Stomach smooth muscle (tissue), 2 donors: ENCODE data around the gene HELB.

Experiments used
- H3K27ac ChIP-seq: one replicate; pipeline ENCODE4 v1.7.0; 2013; ENCODE audit warnings: mild to moderate bottlenecking, low read length, inconsistent platforms
- H3K27me3 ChIP-seq, 2 donors: one replicate each; pipeline ENCODE4 v1.7.0; 2013; ENCODE audit warnings: low read length in 2 of 2; ENCODE audit not compliant: insufficient read depth in 2 of 2, control insufficient read depth in 1 of 2
- H3K36me3 ChIP-seq, 2 donors: one replicate each; pipeline ENCODE4 v1.7.0; 2013; ENCODE audit warnings: low read length in 2 of 2; ENCODE audit not compliant: control insufficient read depth in 2 of 2, insufficient read depth in 2 of 2
- H3K4me1 ChIP-seq: one replicate; pipeline ENCODE4 v1.7.0; 2013; ENCODE audit warnings: low read length; ENCODE audit not compliant: control insufficient read depth, insufficient read depth
- H3K4me3 ChIP-seq, 2 donors: one replicate each; pipeline ENCODE4 v1.7.0; 2013; ENCODE audit warnings: low read length in 2 of 2
- H3K9ac ChIP-seq, 2 donors: one replicate each; pipeline ENCODE4 v1.7.0; 2013; ENCODE audit warnings: low read length in 2 of 2, mild to moderate bottlenecking in 1 of 2
- H3K9me3 ChIP-seq, 2 donors: one replicate each; pipeline ENCODE4 v1.7.0; 2013; ENCODE audit warnings: low read length in 2 of 2; ENCODE audit not compliant: control insufficient read depth in 2 of 2
- donor health status: healthy.
- donor health status: Pancreatic carcinoma.

HELB gene

GRCh38 chr12:66275040-66275439 is 27.3 kb upstream of the HELB start:
- Histone ChIP-seq H3K36me3 (no peaks in the 10 kb centered on the region), H3K4me3 (no peak overlapping the region), H3K9ac (no peak overlapping the region), H3K4me1 (no peaks in the 10 kb centered on the region), H3K9me3 (no peaks in the 10 kb centered on the region), H3K27ac (no peak overlapping the region), H3K27me3 (peaks cover 0 to 2% of the 10 kb centered on the region in 2 donors)

DNA sequence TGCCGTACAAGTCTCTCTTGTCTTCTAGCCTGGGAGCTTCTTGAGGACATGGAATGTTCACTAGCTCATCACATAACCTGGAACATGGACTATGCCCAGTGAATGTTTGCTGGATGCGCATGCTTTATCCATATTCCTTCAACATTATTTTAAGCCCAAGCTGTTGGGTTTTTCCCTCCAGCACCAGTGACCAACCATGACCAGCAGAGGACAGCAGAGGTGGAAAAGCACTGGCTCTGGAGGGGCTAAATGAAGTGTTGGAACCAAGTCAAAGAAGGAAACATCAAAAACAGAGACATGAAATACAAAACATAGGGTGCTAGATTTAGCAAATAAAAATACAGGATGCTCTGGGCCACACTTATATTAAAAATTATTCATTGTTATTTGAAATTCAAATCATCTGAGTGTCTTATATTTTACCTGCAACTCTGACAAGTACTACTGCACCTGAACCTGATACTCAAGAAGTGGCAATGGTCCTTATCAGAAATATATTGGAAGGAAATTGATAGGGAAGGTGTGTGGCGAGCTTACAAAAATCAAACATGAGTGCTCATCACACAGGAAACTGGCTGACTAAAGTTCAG is 23.1 kb upstream of the HELB start:
- H3K9ac ChIP-seq, result no peak overlapping the region
- H3K27ac ChIP-seq, result no peak overlapping the region
- H3K27me3 ChIP-seq, result peaks cover 0 to 2% of the 10 kb centered on the region in 2 donors
- no peaks in the 10 kb centered on the region for H3K4me1 ChIP-seq
- H3K4me3 ChIP-seq, result no peak overlapping the region
- no peaks in the 10 kb centered on the region for H3K9me3 ChIP-seq
- H3K36me3 ChIP-seq, result no peaks in the 10 kb centered on the region

GRCh38 chr12:66280561-66280960 is 21.7 kb upstream of the HELB start:
- H3K9ac ChIP-seq, result no peak overlapping the region
- H3K4me1 ChIP-seq, result no peaks in the 10 kb centered on the region
- no peaks in the 10 kb centered on the region for H3K36me3 ChIP-seq
- H3K4me3 ChIP-seq, result no peak overlapping the region
- H3K9me3 ChIP-seq, result no peaks in the 10 kb centered on the region
- no peak overlapping the region for H3K27ac ChIP-seq
- H3K27me3 ChIP-seq, result peaks cover 0 to 2% of the 10 kb centered on the region in 2 donors

GRCh38 chr12:66282244-66282643 is 20.0 kb upstream of the HELB start:
- Histone ChIP-seq H3K4me3 (no peak overlapping the region), H3K36me3 (no peaks in the 10 kb centered on the region), H3K27ac (no peak overlapping the region), H3K4me1 (no peaks in the 10 kb centered on the region), H3K9ac (no peak overlapping the region), H3K27me3 (peaks cover 0 to 2% of the 10 kb centered on the region in 2 donors), H3K9me3 (no peaks in the 10 kb centered on the region)

GRCh38 chr12:66287275-66287674 is 15.0 kb upstream of the HELB start:
- no peaks in the 10 kb centered on the region for H3K4me1 ChIP-seq
- H3K9ac ChIP-seq, result no peak overlapping the region
- no peak overlapping the region for H3K27ac ChIP-seq
- H3K36me3 ChIP-seq, result no peaks in the 10 kb centered on the region
- H3K4me3 ChIP-seq, result no peak overlapping the region
- no peaks in the 10 kb centered on the region for H3K9me3 ChIP-seq
- no peaks in the 10 kb centered on the region for H3K27me3 ChIP-seq

DNA sequence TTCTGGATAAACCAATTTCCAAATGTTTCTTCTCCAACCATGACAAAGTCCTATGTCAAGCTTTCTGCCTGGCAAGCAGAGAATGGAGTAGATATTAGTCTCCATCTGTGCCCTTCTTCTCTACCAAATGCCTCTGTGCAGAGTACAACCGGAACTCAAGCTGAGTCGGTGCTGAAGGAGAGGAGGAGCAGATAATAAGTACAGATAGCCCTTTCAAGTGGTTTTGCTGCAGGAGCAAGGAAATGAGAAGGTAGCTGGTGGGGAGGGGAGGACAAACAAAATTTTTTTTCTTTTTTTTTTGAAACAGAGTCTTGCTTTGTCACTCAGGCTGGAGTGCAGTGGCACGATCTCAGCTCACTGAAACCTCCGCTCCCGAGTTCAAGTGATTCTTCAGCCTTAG is 14.2 kb upstream of the HELB start:
- no peaks in the 10 kb centered on the region for H3K4me1 ChIP-seq
- no peak overlapping the region for H3K9ac ChIP-seq
- no peaks in the 10 kb centered on the region for H3K36me3 ChIP-seq
- H3K4me3 ChIP-seq, result no peak overlapping the region
- no peak overlapping the region for H3K27ac ChIP-seq
- H3K27me3 ChIP-seq, result no peaks in the 10 kb centered on the region
- H3K9me3 ChIP-seq, result no peaks in the 10 kb centered on the region

- Histone ChIP-seq H3K9me3 (no peaks in the 10 kb centered on the region), H3K36me3 (no peaks in the 10 kb centered on the region), H3K27ac (no peak overlapping the region), H3K4me1 (no peaks in the 10 kb centered on the region), H3K9ac (no peak overlapping the region), H3K4me3 (no peak overlapping the region), H3K27me3 (no peaks in the 10 kb centered on the region)
Observed at GRCh38 chr12:66289485-66289884, 12.8 kb upstream of the HELB start.

DNA sequence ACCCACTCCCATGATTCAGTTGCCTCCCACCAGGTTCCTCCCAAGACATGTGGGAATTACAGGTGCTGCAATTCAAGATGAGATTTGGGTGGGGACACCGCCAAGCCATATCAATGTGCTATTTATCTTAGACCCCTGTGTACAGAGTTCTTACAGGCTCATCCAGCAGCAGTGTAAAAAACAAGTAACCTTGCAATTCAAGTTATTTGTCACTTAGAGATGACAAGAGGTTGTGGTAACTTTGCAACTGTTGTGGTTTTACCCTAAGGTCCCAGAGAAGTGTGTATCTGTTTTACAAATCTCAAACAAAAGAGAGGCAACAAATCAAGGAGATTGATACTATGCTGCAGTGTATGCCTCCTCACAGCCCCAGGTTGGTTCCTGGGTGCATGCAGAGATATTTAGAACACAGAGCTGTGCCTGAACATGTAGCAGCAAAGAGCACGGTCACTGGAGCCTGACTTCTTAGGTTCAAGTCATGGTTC is 11.5 kb upstream of the HELB start:
- Histone ChIP-seq H3K27me3 (no peaks in the 10 kb centered on the region), H3K9me3 (no peaks in the 10 kb centered on the region), H3K4me1 (no peaks in the 10 kb centered on the region), H3K9ac (no peak overlapping the region), H3K27ac (no peak overlapping the region), H3K4me3 (no peak overlapping the region), H3K36me3 (no peaks in the 10 kb centered on the region)

- Histone ChIP-seq H3K27ac (no peak overlapping the region), H3K9ac (no peak overlapping the region), H3K27me3 (no peaks in the 10 kb centered on the region), H3K9me3 (no peaks in the 10 kb centered on the region), H3K4me3 (no peak overlapping the region), H3K36me3 (no peaks in the 10 kb centered on the region), H3K4me1 (no peaks in the 10 kb centered on the region)
Observed at GRCh38 chr12:66296176-66296683, 6.1 kb upstream of the HELB start.

DNA sequence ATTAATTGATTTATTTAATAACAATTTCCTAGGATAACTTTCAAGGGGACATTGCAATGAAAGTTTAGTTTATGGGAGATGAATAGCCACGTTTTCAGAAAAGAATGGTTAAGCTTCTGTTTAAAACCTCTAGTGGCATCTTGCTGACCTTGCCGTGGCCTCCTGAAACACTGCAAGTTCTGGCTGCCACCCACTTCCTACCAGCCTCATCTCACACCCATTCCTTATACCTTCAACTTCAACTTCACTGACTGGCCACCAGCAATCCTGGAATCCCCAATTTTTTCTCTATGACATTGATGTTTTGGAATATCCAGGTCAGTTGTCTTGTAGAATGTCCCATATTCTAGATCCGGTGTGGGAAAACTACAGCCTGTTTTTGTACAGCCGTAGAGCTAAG is 5.2 kb upstream of the HELB start:
- Histone ChIP-seq H3K4me3 (no peak overlapping the region), H3K27me3 (no peaks in the 10 kb centered on the region), H3K4me1 (no peaks in the 10 kb centered on the region), H3K27ac (no peak overlapping the region), H3K9me3 (no peaks in the 10 kb centered on the region), H3K36me3 (no peaks in the 10 kb centered on the region), H3K9ac (no peak overlapping the region)

DNA sequence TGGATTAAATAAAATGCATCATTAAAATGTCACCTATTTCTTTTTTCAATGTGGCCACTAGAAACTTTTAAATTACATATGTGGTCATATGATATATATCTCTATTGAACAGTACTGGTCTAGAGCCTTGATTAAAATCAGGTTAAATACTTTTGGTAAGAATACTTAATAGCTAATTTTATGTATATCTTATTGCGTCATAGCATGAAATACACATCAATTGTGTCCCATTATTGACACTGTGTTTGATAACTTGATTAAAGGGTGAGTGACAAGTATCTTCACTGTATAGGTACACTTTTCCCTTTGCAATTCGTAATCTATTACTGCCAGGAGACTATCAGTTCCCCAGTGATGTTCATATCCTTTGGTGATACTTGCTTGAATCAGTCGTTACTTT is 4.4 kb upstream of the HELB start:
- Histone ChIP-seq H3K27ac (no peak overlapping the region), H3K36me3 (no peaks in the 10 kb centered on the region), H3K4me1 (no peaks in the 10 kb centered on the region), H3K4me3 (no peak overlapping the region), H3K27me3 (no peaks in the 10 kb centered on the region), H3K9me3 (no peaks in the 10 kb centered on the region), H3K9ac (no peak overlapping the region)
